Vagina (tissue), 2 donors: ENCODE data around the gene NFILZ.

ENCODE experiments used
- POLR2A ChIP-seq, 2 donors: fragments of 450-650 bp; IDR thresholded peaks; one replicate each; pipeline ENCODE4 v1.6.1; 2017; ENCODE audit warnings: antibody characterized with exemption in 2 of 2, mild to moderate bottlenecking in 2 of 2, moderate library complexity in 2 of 2
- TF ChIP-seq, protein P1 (sequence below), 3 experiments: fragments of 450-650 bp in 2 of 3; fragments of 200-600 bp in 1 of 3; sonication (generic) in 1 of 3; IDR thresholded peaks; one replicate each; pipeline ENCODE4 v1.5.1; 2017 to 2019; ENCODE audit warnings: antibody characterized with exemption in 3 of 3, mild to moderate bottlenecking in 2 of 3, moderate library complexity in 2 of 3

DNA sequence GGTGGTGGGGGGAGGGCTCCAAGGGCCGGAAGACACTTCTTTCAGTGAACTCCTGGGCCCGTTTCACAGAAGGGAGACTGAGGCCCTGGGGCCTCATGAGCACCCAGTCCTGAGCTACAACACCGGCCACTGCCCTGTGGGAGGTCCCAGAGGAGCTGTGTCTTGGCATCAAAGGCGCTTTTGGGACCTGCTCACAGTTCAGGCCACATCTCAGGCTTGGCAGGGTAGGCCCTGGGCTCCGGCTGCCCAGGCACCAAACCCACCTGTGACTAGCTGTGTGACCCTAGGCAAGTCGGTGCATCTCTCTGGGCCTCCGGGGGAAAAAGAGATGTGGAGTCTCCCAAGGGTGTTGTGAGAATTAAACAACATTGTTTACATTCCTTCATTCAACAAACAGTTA lies 29.5 kb downstream of the NFILZ start:
- TF ChIP-seq POLR2A (IDR thresholded peaks at IDR 0.05) = no peak
- TF ChIP-seq, protein P1, sequence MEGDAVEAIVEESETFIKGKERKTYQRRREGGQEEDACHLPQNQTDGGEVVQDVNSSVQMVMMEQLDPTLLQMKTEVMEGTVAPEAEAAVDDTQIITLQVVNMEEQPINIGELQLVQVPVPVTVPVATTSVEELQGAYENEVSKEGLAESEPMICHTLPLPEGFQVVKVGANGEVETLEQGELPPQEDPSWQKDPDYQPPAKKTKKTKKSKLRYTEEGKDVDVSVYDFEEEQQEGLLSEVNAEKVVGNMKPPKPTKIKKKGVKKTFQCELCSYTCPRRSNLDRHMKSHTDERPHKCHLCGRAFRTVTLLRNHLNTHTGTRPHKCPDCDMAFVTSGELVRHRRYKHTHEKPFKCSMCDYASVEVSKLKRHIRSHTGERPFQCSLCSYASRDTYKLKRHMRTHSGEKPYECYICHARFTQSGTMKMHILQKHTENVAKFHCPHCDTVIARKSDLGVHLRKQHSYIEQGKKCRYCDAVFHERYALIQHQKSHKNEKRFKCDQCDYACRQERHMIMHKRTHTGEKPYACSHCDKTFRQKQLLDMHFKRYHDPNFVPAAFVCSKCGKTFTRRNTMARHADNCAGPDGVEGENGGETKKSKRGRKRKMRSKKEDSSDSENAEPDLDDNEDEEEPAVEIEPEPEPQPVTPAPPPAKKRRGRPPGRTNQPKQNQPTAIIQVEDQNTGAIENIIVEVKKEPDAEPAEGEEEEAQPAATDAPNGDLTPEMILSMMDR (IDR thresholded peaks at IDR 0.05) = no peak
